HCT116 (cell line): Measurements from ENCODE around the gene SWT1.

ENCODE experiments used
- CBX3 ChIP-seq: IDR thresholded peaks from 2 replicates; pipeline ENCODE4 v1.6.1; 2012; ENCODE audit warnings: low read depth
- ELF1 ChIP-seq: IDR thresholded peaks from 2 replicates; pipeline ENCODE4 v1.6.1; 2012; ENCODE audit warnings: low read depth, borderline replicate concordance
- EZH2 ChIP-seq: fragments of 200-600 bp; sonication (generic); IDR thresholded peaks from 2 replicates; pipeline ENCODE4 v1.6.1; 2017; ENCODE audit warnings: antibody characterized with exemption, mixed run types
- FOSL1 ChIP-seq: IDR thresholded peaks from 2 replicates; pipeline ENCODE4 v1.6.1; 2012; ENCODE audit warnings: low read depth
- POLR2A ChIP-seq: IDR thresholded peaks from 2 replicates; pipeline ENCODE4 v1.7.0; 2011; ENCODE audit warnings: borderline replicate concordance; ENCODE audit not compliant: insufficient read depth, insufficient read length; ENCODE audit errors: extremely low read depth
- POLR2AphosphoS5 ChIP-seq: IDR thresholded peaks from 2 replicates; pipeline ENCODE4 v1.6.1; 2011; ENCODE audit warnings: mild to moderate bottlenecking, low read depth, low read length, moderate library complexity
- SP1 ChIP-seq: IDR thresholded peaks from 2 replicates; pipeline ENCODE4 v1.6.1; 2012; ENCODE audit warnings: low read depth
- YY1 ChIP-seq: IDR thresholded peaks from 2 replicates; pipeline ENCODE4 v1.6.1; 2011; ENCODE audit warnings: low read length, low read depth, moderate library complexity, mild to moderate bottlenecking; ENCODE audit not compliant: insufficient replicate concordance; ENCODE audit errors: extremely low read depth
- ZFX ChIP-seq: fragments of 450-650 bp; IDR thresholded peaks from 2 replicates; pipeline ENCODE4 v1.6.1; 2017
- ZNF274 ChIP-seq: fragments of 200-500 bp; sonication (Bioruptor generic); IDR thresholded peaks from 2 replicates; pipeline ENCODE4 v1.6.1; 2014; ENCODE audit warnings: mild to moderate bottlenecking, low read depth, low read length, inconsistent platforms
- TF ChIP-seq, protein P1 (sequence below), 3 experiments: fragments of 200-600 bp in 1 of 3; sonication (generic) in 1 of 3; IDR thresholded peaks in 2 of 3; conservative IDR thresholded peaks in 1 of 3; 2 replicates each; pipeline ENCODE4 v1.5.1; 2012 to 2017; ENCODE audit warnings: low read depth in 2 of 3, low read length in 2 of 3, antibody characterized with exemption in 1 of 3, borderline replicate concordance in 1 of 3, control low read depth in 1 of 3, mild to moderate bottlenecking in 1 of 3, mixed read lengths in 1 of 3, mixed run types in 1 of 3, moderate library complexity in 1 of 3; ENCODE audit not compliant: insufficient read depth in 1 of 3
- TF ChIP-seq, protein P2 (sequence below): IDR thresholded peaks from 2 replicates; pipeline ENCODE4 v1.6.1; 2012; ENCODE audit warnings: low read depth

DNA sequence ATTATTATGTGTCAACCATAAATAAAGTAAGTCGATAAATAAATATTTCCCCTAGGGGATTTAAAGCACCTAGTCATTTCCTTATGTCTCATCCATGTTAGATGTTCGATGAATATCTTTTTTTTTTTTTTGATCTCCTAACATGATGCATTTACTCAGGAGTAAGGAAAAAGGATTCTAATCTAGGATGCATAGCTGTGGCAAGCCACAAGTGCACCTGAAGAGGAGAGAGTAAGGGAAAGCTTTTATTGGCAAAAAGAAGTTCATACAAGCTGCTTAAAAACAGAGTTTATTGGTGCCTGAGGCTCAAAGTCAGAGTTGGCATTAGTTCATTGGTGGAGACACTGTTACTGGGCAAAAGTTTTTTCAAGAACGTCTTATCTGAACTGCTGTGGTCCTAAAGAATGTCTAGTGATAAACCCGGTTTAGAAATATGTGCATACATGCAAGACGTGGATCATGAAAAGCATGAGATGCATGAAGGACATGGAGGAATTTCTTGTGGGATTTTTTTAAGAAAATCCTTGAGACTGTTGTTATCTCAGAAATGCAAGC, 51.7 kb downstream of the SWT1 start:
- TF ChIP-seq YY1 = no peak
- TF ChIP-seq, protein P1, sequence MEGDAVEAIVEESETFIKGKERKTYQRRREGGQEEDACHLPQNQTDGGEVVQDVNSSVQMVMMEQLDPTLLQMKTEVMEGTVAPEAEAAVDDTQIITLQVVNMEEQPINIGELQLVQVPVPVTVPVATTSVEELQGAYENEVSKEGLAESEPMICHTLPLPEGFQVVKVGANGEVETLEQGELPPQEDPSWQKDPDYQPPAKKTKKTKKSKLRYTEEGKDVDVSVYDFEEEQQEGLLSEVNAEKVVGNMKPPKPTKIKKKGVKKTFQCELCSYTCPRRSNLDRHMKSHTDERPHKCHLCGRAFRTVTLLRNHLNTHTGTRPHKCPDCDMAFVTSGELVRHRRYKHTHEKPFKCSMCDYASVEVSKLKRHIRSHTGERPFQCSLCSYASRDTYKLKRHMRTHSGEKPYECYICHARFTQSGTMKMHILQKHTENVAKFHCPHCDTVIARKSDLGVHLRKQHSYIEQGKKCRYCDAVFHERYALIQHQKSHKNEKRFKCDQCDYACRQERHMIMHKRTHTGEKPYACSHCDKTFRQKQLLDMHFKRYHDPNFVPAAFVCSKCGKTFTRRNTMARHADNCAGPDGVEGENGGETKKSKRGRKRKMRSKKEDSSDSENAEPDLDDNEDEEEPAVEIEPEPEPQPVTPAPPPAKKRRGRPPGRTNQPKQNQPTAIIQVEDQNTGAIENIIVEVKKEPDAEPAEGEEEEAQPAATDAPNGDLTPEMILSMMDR (IDR thresholded peaks at IDR 0.05 in 2 of 3, conservative IDR thresholded peaks at IDR 0.05 in 1 of 3; ENCODE audit: borderline replicate concordance in 1 of 3, insufficient read depth in 1 of 3, low read depth in 2 of 3, low read length in 2 of 3) = no peak
- no peak for TF ChIP-seq EZH2
- TF ChIP-seq POLR2AphosphoS5 = no peak
- TF ChIP-seq, protein P2, sequence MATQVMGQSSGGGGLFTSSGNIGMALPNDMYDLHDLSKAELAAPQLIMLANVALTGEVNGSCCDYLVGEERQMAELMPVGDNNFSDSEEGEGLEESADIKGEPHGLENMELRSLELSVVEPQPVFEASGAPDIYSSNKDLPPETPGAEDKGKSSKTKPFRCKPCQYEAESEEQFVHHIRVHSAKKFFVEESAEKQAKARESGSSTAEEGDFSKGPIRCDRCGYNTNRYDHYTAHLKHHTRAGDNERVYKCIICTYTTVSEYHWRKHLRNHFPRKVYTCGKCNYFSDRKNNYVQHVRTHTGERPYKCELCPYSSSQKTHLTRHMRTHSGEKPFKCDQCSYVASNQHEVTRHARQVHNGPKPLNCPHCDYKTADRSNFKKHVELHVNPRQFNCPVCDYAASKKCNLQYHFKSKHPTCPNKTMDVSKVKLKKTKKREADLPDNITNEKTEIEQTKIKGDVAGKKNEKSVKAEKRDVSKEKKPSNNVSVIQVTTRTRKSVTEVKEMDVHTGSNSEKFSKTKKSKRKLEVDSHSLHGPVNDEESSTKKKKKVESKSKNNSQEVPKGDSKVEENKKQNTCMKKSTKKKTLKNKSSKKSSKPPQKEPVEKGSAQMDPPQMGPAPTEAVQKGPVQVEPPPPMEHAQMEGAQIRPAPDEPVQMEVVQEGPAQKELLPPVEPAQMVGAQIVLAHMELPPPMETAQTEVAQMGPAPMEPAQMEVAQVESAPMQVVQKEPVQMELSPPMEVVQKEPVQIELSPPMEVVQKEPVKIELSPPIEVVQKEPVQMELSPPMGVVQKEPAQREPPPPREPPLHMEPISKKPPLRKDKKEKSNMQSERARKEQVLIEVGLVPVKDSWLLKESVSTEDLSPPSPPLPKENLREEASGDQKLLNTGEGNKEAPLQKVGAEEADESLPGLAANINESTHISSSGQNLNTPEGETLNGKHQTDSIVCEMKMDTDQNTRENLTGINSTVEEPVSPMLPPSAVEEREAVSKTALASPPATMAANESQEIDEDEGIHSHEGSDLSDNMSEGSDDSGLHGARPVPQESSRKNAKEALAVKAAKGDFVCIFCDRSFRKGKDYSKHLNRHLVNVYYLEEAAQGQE = no peak
- no peak for TF ChIP-seq POLR2A
- TF ChIP-seq ELF1 = no peak
- no peak for TF ChIP-seq ZNF274
- no peak for TF ChIP-seq FOSL1
- TF ChIP-seq CBX3 = no peak
- no peak for TF ChIP-seq SP1
- no peak for TF ChIP-seq ZFX
